KG1 (cell line): ENCODE measurements around the gene ODF4.
"Not testable (repeated sequence)": the region's sequence is repeated elsewhere in the genome, so short reads cannot be mapped to it uniquely, and the experiment has no call there.

Experiments
- DNase-seq: peaks from one replicate; lab custom pipeline; 2025; lab: John Stamatoyannopoulos, UW

The ODF4 gene

GRCh38 chr17:8369944-8370343 lies 30.3 kb downstream of the ODF4 start:
- no peak for DNase-seq

GRCh38 chr17:8371786-8372185 lies 32.1 kb downstream of the ODF4 start:
- no peak for DNase-seq

GRCh38 chr17:8372422-8372821 lies 32.8 kb downstream of the ODF4 start:
- DNase-seq: no peak

- not testable (repeated sequence) for DNase-seq
Observed at GRCh38 chr17:8373856-8374255, 34.2 kb downstream of the ODF4 start.

- no peak for DNase-seq
Observed at GRCh38 chr17:8375738-8376259, 36.2 kb downstream of the ODF4 start.

GRCh38 chr17:8376271-8377067 lies 36.8 kb downstream of the ODF4 start, which contains the start of gene KRABD2:
Gene KRABD2 (minus strand): TSS chr17:8376704.
- DNase-seq: peak; percentile 34

- no peak for DNase-seq
Observed at GRCh38 chr17:8377422-8377821, 37.8 kb downstream of the ODF4 start.

GRCh38 chr17:8378117-8378516 lies 38.5 kb downstream of the ODF4 start:
- not testable (repeated sequence) for DNase-seq

GRCh38 chr17:8380049-8380448 lies 40.4 kb downstream of the ODF4 start:
- DNase-seq: no peak

GRCh38 chr17:8382052-8382879 lies 42.6 kb downstream of the ODF4 start:
- no peak for DNase-seq

- DNase-seq: no peak
Observed at GRCh38 chr17:8382880-8383142, 43.2 kb downstream of the ODF4 start.

- DNase-seq: peak; percentile 66
Observed at GRCh38 chr17:8383143-8383822, 43.6 kb downstream of the ODF4 start, which contains the start of gene RPL26. Gene RPL26 (minus strand): TSS chr17:8383193. CDS start chr17:8382310, 883 bp downstream.

GRCh38 chr17:8384801-8385378 lies 45.2 kb downstream of the ODF4 start:
- DNase-seq: no peak

GRCh38 chr17:8386841-8387240 lies 47.2 kb downstream of the ODF4 start:
- DNase-seq: no peak

GRCh38 chr17:8387914-8388651 lies 48.4 kb downstream of the ODF4 start:
- no peak for DNase-seq

GRCh38 chr17:8391711-8392110 lies 52.1 kb downstream of the ODF4 start:
- DNase-seq: no peak

GRCh38 chr17:8392274-8392673 lies 52.6 kb downstream of the ODF4 start:
- no peak for DNase-seq

GRCh38 chr17:8392674-8393469 lies 53.2 kb downstream of the ODF4 start:
- no peak for DNase-seq

GRCh38 chr17:8393470-8394231 lies 54.0 kb downstream of the ODF4 start:
- DNase-seq: no peak

GRCh38 chr17:8394497-8394896 lies 54.9 kb downstream of the ODF4 start:
- DNase-seq: not testable (repeated sequence)
